Thyroid gland (tissue), 4 donors: Measurements from ENCODE around the gene RASA3. TPM values are rescaled to one million over a fixed set of nuclear protein-coding genes. Genes with fewer than 3 reads are reported as not detected.

Experiments
- DNase-seq, 2 donors: peaks; one replicate each; pipeline ENCODE4 v3.0.0-alpha.2; 2019
- H3K27ac ChIP-seq, 3 donors: fragments of 200-600 bp; sonication (generic); 1 replicate in 2 of 3; 2 replicates in 1 of 3; pipeline ENCODE4 v1.5.1; 2016 to 2019; ENCODE audit warnings: mild to moderate bottlenecking in 1 of 3, moderate library complexity in 1 of 3
- H3K27me3 ChIP-seq: fragments of 200-600 bp; sonication (generic); one replicate; pipeline ENCODE4 v1.5.1; 2019
- H3K36me3 ChIP-seq, 2 donors: fragments of 200-600 bp; sonication (generic); one replicate each; pipeline ENCODE4 v1.5.1; 2016 to 2019
- H3K4me1 ChIP-seq, 2 donors: fragments of 200-600 bp; sonication (generic); one replicate each; pipeline ENCODE4 v1.5.1; 2017 to 2019
- H3K4me3 ChIP-seq, 3 donors: fragments of 200-600 bp; sonication (generic); replicated peaks in 1 of 3; 1 replicate in 2 of 3; 2 replicates in 1 of 3; pipeline ENCODE4 v1.5.1; 2016; ENCODE audit warnings: mild to moderate bottlenecking in 1 of 3
- H3K9me3 ChIP-seq: fragments of 200-600 bp; sonication (generic); one replicate; pipeline ENCODE4 v1.5.1; 2017
- POLR2A ChIP-seq, 2 donors: fragments of 450-650 bp; IDR thresholded peaks; one replicate each; pipeline ENCODE4 v1.6.1; 2017; ENCODE audit warnings: antibody characterized with exemption in 2 of 2, mild to moderate bottlenecking in 2 of 2, moderate library complexity in 1 of 2
- WGBS, 2 donors: methylation state at CpG; one replicate each; pipeline ENCODE4 v1.1.5; 2017; 5-methylcytosine and 5-hydroxymethylcytosine counted together
- intact Hi-C: fragments of 100-400 bp; cut with DNase I; formaldehyde crosslinking; loops from one replicate; pipeline ENCODE4 v1.15.1; 2023
- total RNA-seq, 4 donors: library from RNA; depleted of rRNA; stranded (reverse); fragments of >200 nt; gene quantifications; one replicate each; pipeline ENCODE4 v1.2.3, GENCODE V29; 2016
- TF ChIP-seq, protein P1 (sequence below), 6 experiments: fragments of 200-600 bp in 3 of 6; fragments of 450-650 bp in 3 of 6; sonication (generic) in 3 of 6; IDR thresholded peaks; one replicate each; pipeline ENCODE4 v1.5.1; 2016 to 2019; ENCODE audit warnings: antibody characterized with exemption in 6 of 6, mild to moderate bottlenecking in 2 of 6, inconsistent platforms in 1 of 6, moderate library complexity in 1 of 6

Gene RASA3
- total RNA-seq, 4 donors from 2014 or later: 22.3 to 32.3 (median 25.5) TPM

GRCh38 chr13:113929628-113930615, 202.5 kb downstream of the RASA3 start:
- Histone ChIP-seq H3K27ac (no peak overlapping the region), H3K4me1 (peaks cover 12 to 24% of the 10 kb centered on the region in 2 donors), H3K4me3 (no peak overlapping the region), H3K27me3 (no peaks in the 10 kb centered on the region), H3K36me3 (no peaks in the 10 kb centered on the region), H3K9me3 (no peaks in the 10 kb centered on the region)
- no peak for DNase-seq
- TF ChIP-seq, protein P1, sequence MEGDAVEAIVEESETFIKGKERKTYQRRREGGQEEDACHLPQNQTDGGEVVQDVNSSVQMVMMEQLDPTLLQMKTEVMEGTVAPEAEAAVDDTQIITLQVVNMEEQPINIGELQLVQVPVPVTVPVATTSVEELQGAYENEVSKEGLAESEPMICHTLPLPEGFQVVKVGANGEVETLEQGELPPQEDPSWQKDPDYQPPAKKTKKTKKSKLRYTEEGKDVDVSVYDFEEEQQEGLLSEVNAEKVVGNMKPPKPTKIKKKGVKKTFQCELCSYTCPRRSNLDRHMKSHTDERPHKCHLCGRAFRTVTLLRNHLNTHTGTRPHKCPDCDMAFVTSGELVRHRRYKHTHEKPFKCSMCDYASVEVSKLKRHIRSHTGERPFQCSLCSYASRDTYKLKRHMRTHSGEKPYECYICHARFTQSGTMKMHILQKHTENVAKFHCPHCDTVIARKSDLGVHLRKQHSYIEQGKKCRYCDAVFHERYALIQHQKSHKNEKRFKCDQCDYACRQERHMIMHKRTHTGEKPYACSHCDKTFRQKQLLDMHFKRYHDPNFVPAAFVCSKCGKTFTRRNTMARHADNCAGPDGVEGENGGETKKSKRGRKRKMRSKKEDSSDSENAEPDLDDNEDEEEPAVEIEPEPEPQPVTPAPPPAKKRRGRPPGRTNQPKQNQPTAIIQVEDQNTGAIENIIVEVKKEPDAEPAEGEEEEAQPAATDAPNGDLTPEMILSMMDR (IDR thresholded peaks at IDR 0.05): no peak
- no peak for TF ChIP-seq POLR2A (IDR thresholded peaks at IDR 0.05)
- 81 to 91% methylated on average over 18 to 27 of the region's 38 CpGs for WGBS, 2 donors
- intact Hi-C loops: no loop called here

DNA sequence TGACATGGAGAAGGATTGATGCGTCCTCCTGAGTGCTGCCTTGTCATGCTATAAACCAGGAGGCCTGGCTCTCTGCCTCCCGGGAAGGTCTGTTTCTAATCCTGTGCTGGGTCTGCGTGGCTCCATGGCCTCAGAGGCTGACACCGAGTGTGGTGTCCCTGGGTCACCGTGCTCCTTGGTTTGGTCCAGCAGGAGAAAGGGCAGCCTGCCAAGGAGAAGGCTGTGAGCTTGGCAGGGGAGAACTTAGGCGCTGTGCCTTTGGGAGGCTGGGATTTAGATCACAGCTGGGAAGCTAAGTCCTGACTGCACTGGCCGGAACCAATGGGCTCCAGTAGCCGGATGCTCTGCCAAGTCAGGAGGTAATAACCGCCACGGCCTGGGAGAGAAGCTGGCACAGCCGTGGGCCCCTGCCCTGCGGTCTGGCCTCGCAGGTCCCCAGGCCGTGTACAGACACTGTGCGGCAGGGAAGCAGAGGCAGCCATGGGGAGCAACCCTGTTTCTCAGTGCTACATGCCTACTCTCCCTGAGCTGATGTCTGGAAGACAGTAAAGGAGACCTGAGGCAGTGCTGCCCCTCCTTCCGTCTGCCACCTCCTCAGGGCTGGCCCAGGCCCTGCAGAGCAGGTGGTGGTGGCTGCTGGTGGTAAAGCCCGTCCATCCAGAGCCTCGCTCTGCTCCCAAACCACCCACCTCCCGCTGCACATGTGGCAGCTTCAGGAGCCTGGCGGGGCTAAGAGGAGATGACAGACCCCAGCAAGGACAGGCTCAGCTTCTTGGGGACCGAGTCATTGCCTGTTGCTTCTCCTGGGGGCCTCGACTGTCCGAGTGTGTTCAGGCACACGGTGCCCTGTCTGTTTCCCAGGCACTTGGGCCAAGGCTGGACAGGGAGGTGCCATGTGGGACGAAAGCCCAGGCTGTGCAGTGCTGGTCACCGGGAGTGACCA, 203.5 kb downstream of the RASA3 start:
- intact Hi-C loops: no loop called here
- Histone ChIP-seq H3K36me3 (no peaks in the 10 kb centered on the region), H3K27me3 (no peaks in the 10 kb centered on the region), H3K4me1 (peaks cover 12 to 24% of the 10 kb centered on the region in 2 donors), H3K27ac (peak overlapping the region in 2 of 3 donors; percentile 7 to 33), H3K9me3 (no peaks in the 10 kb centered on the region), H3K4me3 (no peak overlapping the region)
- peak; percentile 91 to 92 for DNase-seq
- 50 to 100% methylated on average over 1 to 23 of the region's 26 CpGs for WGBS, 2 donors
- TF ChIP-seq, protein P1 (IDR thresholded peaks at IDR 0.05): no peak
- TF ChIP-seq POLR2A (IDR thresholded peaks at IDR 0.05): no peak

Other genes starting within 250 kb of the RASA3 start
- gene C13orf46, start 158.5 kb downstream of the RASA3 start, total RNA-seq: 1 to 10 TPM in 3 of 4 donors, under 1 TPM in 1; 0.67 to 9.4 (median 4.3) TPM
- not detected for gene CFAP97D2, start 46.6 kb upstream of the RASA3 start, total RNA-seq
- 10 to 100 TPM; 43.9 to 63.5 (median 55.5) TPM for gene CDC16, start 102.3 kb upstream of the RASA3 start, total RNA-seq
- gene UPF3A, start 149.0 kb upstream of the RASA3 start, total RNA-seq: 10 to 100 TPM; 58.8 to 81.9 (median 70.1) TPM
- gene CHAMP1, start 181.9 kb upstream of the RASA3 start, total RNA-seq: 10 to 100 TPM; 15.6 to 32.1 (median 18.0) TPM